Smooth muscle cell (in vitro differentiated cells): ENCODE results near the gene UNC5A. TPM values are rescaled to one million over a fixed set of nuclear protein-coding genes. Genes with fewer than 3 reads are reported as not detected.

Experiments used
- DNase-seq: peaks from one replicate; lab custom pipeline; 2025; ENCODE audit not compliant: unreplicated experiment; lab: John Stamatoyannopoulos, UW
- H2AFZ ChIP-seq: fragments of 200-600 bp; sonication (generic); 2 replicates; pipeline ENCODE4 v1.6.0; 2016; ENCODE audit warnings: antibody characterized with exemption, low read depth, mild to moderate bottlenecking
- H3F3A ChIP-seq: fragments of 200-600 bp; sonication (generic); 2 replicates; pipeline ENCODE4 v1.6.0; 2017; ENCODE audit warnings: antibody characterized with exemption, low read depth
- H3K27ac ChIP-seq: fragments of 200-600 bp; sonication (generic); 2 replicates; pipeline ENCODE4 v1.5.1; 2016; ENCODE audit warnings: low read depth, mild to moderate bottlenecking
- H3K27me3 ChIP-seq: fragments of 200-600 bp; sonication (generic); 2 replicates; pipeline ENCODE4 v1.6.1; 2016; ENCODE audit warnings: low read depth, mild to moderate bottlenecking
- H3K36me3 ChIP-seq: fragments of 200-600 bp; sonication (generic); 2 replicates; pipeline ENCODE4 v1.5.1; 2016; ENCODE audit warnings: low read depth
- H3K4me1 ChIP-seq: fragments of 200-600 bp; sonication (generic); 2 replicates; pipeline ENCODE4 v1.5.1; 2016; ENCODE audit warnings: low read depth
- H3K4me2 ChIP-seq: fragments of 200-600 bp; sonication (generic); 2 replicates; pipeline ENCODE4 v1.6.0; 2016; ENCODE audit warnings: mild to moderate bottlenecking
- H3K4me3 ChIP-seq: fragments of 200-600 bp; sonication (generic); 2 replicates; pipeline ENCODE4 v1.5.1; 2016; ENCODE audit warnings: mild to moderate bottlenecking
- H3K79me2 ChIP-seq: fragments of 200-600 bp; sonication (generic); 2 replicates; pipeline ENCODE4 v1.6.0; 2016; ENCODE audit warnings: low read depth, mild to moderate bottlenecking
- H3K9ac ChIP-seq: fragments of 200-600 bp; sonication (generic); 2 replicates; pipeline ENCODE4 v1.6.0; 2016; ENCODE audit warnings: low read depth
- H3K9me3 ChIP-seq: fragments of 200-600 bp; sonication (generic); replicated peaks from 2 replicates; pipeline ENCODE4 v1.5.1; 2016; ENCODE audit warnings: low read depth
- H4K20me1 ChIP-seq: fragments of 200-600 bp; sonication (generic); 2 replicates; pipeline ENCODE4 v1.6.0; 2016; ENCODE audit warnings: low read depth
- CTCF ChIP-seq: fragments of 200-600 bp; sonication (generic); IDR thresholded peaks from 2 replicates; pipeline ENCODE4 v1.5.1; 2017; ENCODE audit warnings: borderline replicate concordance, mild to moderate bottlenecking, antibody characterized with exemption; ENCODE audit not compliant: insufficient read depth, poor library complexity, severe bottlenecking
- WGBS: methylation state at CpG from one replicate; pipeline ENCODE4 v1.1.7; 2016; ENCODE audit warnings: low lambda C conversion rate; 5-methylcytosine and 5-hydroxymethylcytosine counted together
- polyA plus RNA-seq: library from polyadenylated mRNA; unstranded; fragments of >200 nt; fragmentation: Nextera tagmentation; extraction: Ambion mirVana; gene quantifications from 2 replicates; pipeline ENCODE4 v1.2.1, GENCODE V29; 2016
- total RNA-seq: library from RNA; depleted of rRNA; stranded (reverse); fragments of >200 nt; gene quantifications from 2 replicates; pipeline ENCODE4 v1.2.3, GENCODE V29; 2014

UNC5A gene
- total and polyA plus RNA-seq, 2 experiments from 2014 or later: not detected

DNA sequence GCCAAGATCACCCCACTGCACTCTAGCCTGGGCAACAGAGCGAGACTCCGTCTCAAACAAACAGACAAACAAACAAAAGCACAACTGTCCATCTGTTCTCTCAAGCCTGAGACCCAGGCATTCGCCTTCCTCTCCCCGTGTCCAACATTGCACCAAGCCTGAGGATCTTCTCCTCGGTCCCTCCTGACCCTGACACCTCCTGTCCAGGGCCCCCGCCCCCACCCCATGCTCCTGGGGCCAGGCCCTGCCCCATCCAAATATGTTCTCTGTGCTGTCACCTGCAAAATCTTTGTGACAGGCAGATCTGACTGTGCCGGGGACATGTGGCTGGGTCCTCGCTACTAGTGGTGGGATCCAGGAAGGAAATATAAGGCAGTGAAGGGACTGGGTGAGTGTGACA, 33.4 kb upstream of the UNC5A start:
- H2AFZ ChIP-seq: no peak overlapping the region
- DNase-seq: no peak

GRCh38 chr5:176778921-176779465, 31.4 kb upstream of the UNC5A start:
- no peak overlapping the region for H3K27ac ChIP-seq
- H3K4me3 ChIP-seq: no peak overlapping the region
- WGBS: 87% methylated on average over 8 of the region's 8 CpGs
- H3K9me3 ChIP-seq: no peaks in the 10 kb centered on the region
- TF ChIP-seq CTCF: no peak
- no peak overlapping the region for H2AFZ ChIP-seq
- no peak overlapping the region for H3K9ac ChIP-seq
- H3K36me3 ChIP-seq: no peaks in the 10 kb centered on the region
- no peaks in the 10 kb centered on the region for H3F3A ChIP-seq
- H4K20me1 ChIP-seq: no peaks in the 10 kb centered on the region
- H3K27me3 ChIP-seq: no peaks in the 10 kb centered on the region
- H3K79me2 ChIP-seq: no peaks in the 10 kb centered on the region
- H3K4me2 ChIP-seq: no peak overlapping the region
- H3K4me1 ChIP-seq: no peaks in the 10 kb centered on the region
- no peak for DNase-seq

More for the DNA sequence above, 33.4 kb upstream of the UNC5A start:
- Histone ChIP-seq H4K20me1 (no peaks in the 10 kb centered on the region), H3K79me2 (no peaks in the 10 kb centered on the region), H3K36me3 (no peaks in the 10 kb centered on the region), H3K4me1 (no peaks in the 10 kb centered on the region), H3K27ac (no peak overlapping the region), H3K4me3 (no peak overlapping the region), H3F3A (no peaks in the 10 kb centered on the region), H3K9ac (no peak overlapping the region), H3K4me2 (no peak overlapping the region), H3K27me3 (no peaks in the 10 kb centered on the region), H3K9me3 (no peaks in the 10 kb centered on the region)
- WGBS: 95% methylated on average over 8 of the region's 8 CpGs
- TF ChIP-seq CTCF: no peak

DNA sequence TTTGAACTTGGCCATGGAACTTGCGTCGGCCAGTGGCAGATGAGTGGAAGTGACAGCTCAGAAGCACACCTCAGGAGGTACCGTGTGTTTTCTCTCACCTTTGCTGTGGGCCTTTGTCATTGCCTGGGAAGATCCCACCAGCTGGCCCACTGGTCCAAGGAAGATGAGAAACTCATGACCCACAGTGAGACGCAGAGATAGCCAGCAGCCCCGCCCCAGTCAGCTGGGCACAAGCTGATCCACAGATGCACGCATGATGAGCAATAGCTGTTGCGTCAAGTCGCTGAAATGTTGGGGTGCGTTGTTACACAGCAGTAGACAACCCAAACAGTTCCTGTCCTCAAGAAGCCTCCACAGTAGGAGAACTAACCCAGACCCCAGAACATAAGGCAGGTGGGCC, 30.8 kb upstream of the UNC5A start:
- Histone ChIP-seq H4K20me1 (no peaks in the 10 kb centered on the region), H3K4me1 (no peaks in the 10 kb centered on the region), H3K79me2 (no peaks in the 10 kb centered on the region), H3K9me3 (no peaks in the 10 kb centered on the region), H2AFZ (no peak overlapping the region), H3K4me2 (no peak overlapping the region), H3K4me3 (no peak overlapping the region), H3F3A (no peaks in the 10 kb centered on the region), H3K36me3 (no peaks in the 10 kb centered on the region), H3K9ac (no peak overlapping the region), H3K27me3 (no peaks in the 10 kb centered on the region), H3K27ac (no peak overlapping the region)
- 95% methylated on average over 9 of the region's 9 CpGs for WGBS
- TF ChIP-seq CTCF: no peak
- no peak for DNase-seq
